22Rv1 (cell line): Measurements from ENCODE around the gene DCLK2.

Experiments used
- H3K27ac ChIP-seq: fragments of 450-650 bp; 2 replicates; pipeline ENCODE4 v1.5.1; 2017
- CTCF ChIP-seq: fragments of 450-650 bp; IDR thresholded peaks from 2 replicates; pipeline ENCODE4 v1.5.1; 2017; ENCODE audit warnings: mild to moderate bottlenecking
- ZFX ChIP-seq: fragments of 450-650 bp; IDR thresholded peaks from 2 replicates; pipeline ENCODE4 v1.6.1; 2017; ENCODE audit warnings: antibody characterized with exemption, borderline replicate concordance

Gene DCLK2

GRCh38 chr4:150199056-150199455 is 120.8 kb downstream of the DCLK2 start:
- H3K27ac ChIP-seq, result no peak overlapping the region
- TF ChIP-seq CTCF (no peak), ZFX (no peak)

- H3K27ac ChIP-seq, result no peak overlapping the region
- no peak for TF ChIP-seq ZFX
- TF ChIP-seq CTCF, result no peak
Observed at GRCh38 chr4:150205016-150205415, 126.8 kb downstream of the DCLK2 start.

GRCh38 chr4:150206265-150206664 is 128.0 kb downstream of the DCLK2 start:
- no peak for TF ChIP-seq CTCF
- TF ChIP-seq ZFX, result no peak
- H3K27ac ChIP-seq, result no peak overlapping the region

- TF ChIP-seq CTCF (no peak), ZFX (no peak)
Observed at GRCh38 chr4:150206954-150207353, 128.7 kb downstream of the DCLK2 start.

GRCh38 chr4:150207871-150208270 is 129.6 kb downstream of the DCLK2 start:
- no peak overlapping the region for H3K27ac ChIP-seq
- TF ChIP-seq CTCF (no peak), ZFX (no peak)

More at GRCh38 chr4:150206954-150207353, 128.7 kb downstream of the DCLK2 start:
- no peak overlapping the region for H3K27ac ChIP-seq

- no peak overlapping the region for H3K27ac ChIP-seq
- TF ChIP-seq ZFX (no peak), CTCF (peak; percentile 67)
Observed at GRCh38 chr4:150209140-150209829, 131.0 kb downstream of the DCLK2 start.

- H3K27ac ChIP-seq, result no peak overlapping the region
- TF ChIP-seq ZFX (no peak), CTCF (no peak)
Observed at GRCh38 chr4:150211016-150211415, 132.8 kb downstream of the DCLK2 start.
